H9 (cell line): ENCODE measurements around the gene OR2AG1. TPM values are rescaled to one million over a fixed set of nuclear protein-coding genes. Genes with fewer than 3 reads are reported as not detected.

Experiments used
- DNase-seq: peaks from one replicate; pipeline ENCODE4 v3.0.0-alpha.2; 2017
- H2AFZ ChIP-seq: one replicate; pipeline ENCODE4 v1.6.1; 2013; ENCODE audit warnings: mild to moderate bottlenecking, low read length, control low read depth, moderate library complexity
- H2AK5ac ChIP-seq: 2 replicates; pipeline ENCODE4 v1.6.1; 2013; ENCODE audit warnings: low read length, control low read depth, mixed read lengths; ENCODE audit not compliant: insufficient read length
- H2BK120ac ChIP-seq: one replicate; pipeline ENCODE4 v1.6.1; 2013; ENCODE audit warnings: low read depth, mild to moderate bottlenecking, low read length, control low read depth, inconsistent platforms; ENCODE audit not compliant: poor library complexity, severe bottlenecking
- H2BK12ac ChIP-seq: 2 replicates; pipeline ENCODE4 v1.6.1; 2013; ENCODE audit warnings: low read length, control low read depth, mixed read lengths, low read depth; ENCODE audit not compliant: insufficient read length
- H2BK15ac ChIP-seq: 2 replicates; pipeline ENCODE4 v1.6.1; 2013; ENCODE audit warnings: low read depth, low read length, control low read depth
- H2BK20ac ChIP-seq: one replicate; pipeline ENCODE4 v1.6.1; 2013; ENCODE audit warnings: low read depth, mild to moderate bottlenecking, low read length, control low read depth, inconsistent platforms; ENCODE audit not compliant: poor library complexity, severe bottlenecking
- H2BK5ac ChIP-seq: 2 replicates; pipeline ENCODE4 v1.6.1; 2013; ENCODE audit warnings: low read length, control low read depth, mixed read lengths; ENCODE audit not compliant: insufficient read length
- H3K14ac ChIP-seq: 2 replicates; pipeline ENCODE4 v1.6.1; 2013; ENCODE audit warnings: low read length, control low read depth; ENCODE audit not compliant: insufficient read depth
- H3K18ac ChIP-seq: 2 replicates; pipeline ENCODE4 v1.6.1; 2013; ENCODE audit warnings: low read depth, mild to moderate bottlenecking, mixed read lengths, low read length, control low read depth; ENCODE audit not compliant: insufficient read length
- H3K23ac ChIP-seq: 2 replicates; pipeline ENCODE4 v1.6.1; 2013; ENCODE audit warnings: low read length, control low read depth, mixed read lengths, low read depth; ENCODE audit not compliant: insufficient read length
- H3K23me2 ChIP-seq: 2 replicates; pipeline ENCODE4 v1.6.1; 2013; ENCODE audit warnings: low read depth, mild to moderate bottlenecking, mixed read lengths, low read length, control low read depth; ENCODE audit not compliant: insufficient read length, poor library complexity, severe bottlenecking
- H3K27ac ChIP-seq: 2 replicates; pipeline ENCODE4 v1.5.1; 2013; ENCODE audit warnings: low read length, control low read depth, mixed read lengths, low read depth; ENCODE audit not compliant: insufficient read length
- H3K27me3 ChIP-seq: 2 replicates; pipeline ENCODE4 v1.6.1; 2013; ENCODE audit warnings: low read length, control low read depth, inconsistent platforms; ENCODE audit not compliant: insufficient read depth
- H3K4ac ChIP-seq: 2 replicates; pipeline ENCODE4 v1.6.1; 2013; ENCODE audit warnings: low read depth, mild to moderate bottlenecking, control low read depth, inconsistent platforms, low read length, moderate library complexity
- H3K4me1 ChIP-seq: 2 replicates; pipeline ENCODE4 v1.6.1; 2013; ENCODE audit warnings: low read length, control low read depth, inconsistent platforms; ENCODE audit not compliant: insufficient read depth
- H3K4me2 ChIP-seq: 2 replicates; pipeline ENCODE4 v1.6.1; 2013; ENCODE audit warnings: low read length, control low read depth, mixed read lengths; ENCODE audit not compliant: insufficient read length, insufficient read depth
- H3K56ac ChIP-seq: 2 replicates; pipeline ENCODE4 v1.6.1; 2013; ENCODE audit warnings: low read depth, mild to moderate bottlenecking, mixed read lengths, low read length, control low read depth; ENCODE audit not compliant: insufficient read length
- H3K79me1 ChIP-seq: 2 replicates; pipeline ENCODE4 v1.6.1; 2013; ENCODE audit warnings: low read depth, mild to moderate bottlenecking, moderate library complexity, low read length, control low read depth, inconsistent platforms; ENCODE audit not compliant: insufficient read depth, poor library complexity, severe bottlenecking
- H3K79me2 ChIP-seq: 2 replicates; pipeline ENCODE4 v1.6.1; 2013; ENCODE audit warnings: low read length, control low read depth, inconsistent platforms; ENCODE audit not compliant: insufficient read depth
- H3K9ac ChIP-seq: 2 replicates; pipeline ENCODE4 v1.6.1; 2013; ENCODE audit warnings: low read length, control low read depth, mixed read lengths; ENCODE audit not compliant: insufficient read length; ENCODE audit errors: extremely low read depth
- H3K9me3 ChIP-seq: one replicate; pipeline ENCODE4 v1.6.1; 2013; ENCODE audit warnings: low read depth, low read length, inconsistent platforms; ENCODE audit not compliant: control insufficient read depth
- H3T11ph ChIP-seq: one replicate; pipeline ENCODE4 v1.6.1; 2013; ENCODE audit warnings: mild to moderate bottlenecking, low read length, control low read depth, inconsistent platforms
- H4K20me1 ChIP-seq: one replicate; pipeline ENCODE4 v1.6.1; 2013; ENCODE audit not compliant: control insufficient read depth, insufficient read length, insufficient read depth
- H4K5ac ChIP-seq: 2 replicates; pipeline ENCODE4 v1.6.1; 2013; ENCODE audit warnings: low read depth, mild to moderate bottlenecking, mixed read lengths, low read length, control low read depth; ENCODE audit not compliant: insufficient read length
- H4K8ac ChIP-seq: replicated peaks from 2 replicates; pipeline ENCODE4 v1.6.1; 2013; ENCODE audit warnings: low read length, control low read depth, mixed read lengths, low read depth; ENCODE audit not compliant: insufficient read length
- H4K91ac ChIP-seq: 2 replicates; pipeline ENCODE4 v1.6.1; 2013; ENCODE audit warnings: low read depth, mild to moderate bottlenecking, moderate library complexity, mixed read lengths, low read length, control low read depth; ENCODE audit not compliant: insufficient read length
- H3K27ac Mint-ChIP-seq, 3 experiments: 2 replicates in 2 of 3; 3 replicates in 1 of 3; pipeline ENCODE4 v1.8.0; 2020 to 2021; ENCODE audit warnings: mixed read lengths in 3 of 3, mild to moderate bottlenecking in 1 of 3, moderate library complexity in 1 of 3
- H3K27me3 Mint-ChIP-seq: 2 replicates; pipeline ENCODE4 v1.8.0; 2021; ENCODE audit warnings: low read depth, mild to moderate bottlenecking, moderate library complexity, mixed read lengths
- H3K36me3 Mint-ChIP-seq, 3 experiments: 2 replicates in 2 of 3; 3 replicates in 1 of 3; pipeline ENCODE4 v1.8.0; 2020 to 2021; ENCODE audit warnings: low read depth in 3 of 3, mixed read lengths in 3 of 3; ENCODE audit not compliant: insufficient read depth in 1 of 3
- H3K4me1 Mint-ChIP-seq, 2 experiments: 2 replicates each; pipeline ENCODE4 v1.8.0; 2020; ENCODE audit warnings: mixed read lengths in 2 of 2
- H3K4me3 Mint-ChIP-seq, 2 experiments: 2 replicates in 1 of 2; 3 replicates in 1 of 2; pipeline ENCODE4 v1.8.0; 2020 to 2021; ENCODE audit warnings: mild to moderate bottlenecking in 2 of 2, mixed read lengths in 2 of 2, moderate library complexity in 1 of 2
- H3K9me3 Mint-ChIP-seq, 2 experiments: 2 replicates in 1 of 2; 3 replicates in 1 of 2; pipeline ENCODE4 v1.8.0; 2020; ENCODE audit warnings: mild to moderate bottlenecking in 2 of 2, mixed read lengths in 2 of 2, moderate library complexity in 1 of 2
- CTCF ChIP-seq: fragments of 200-600 bp; sonication (generic); conservative IDR thresholded peaks from 3 replicates; pipeline ENCODE4 v1.8.0; 2021; ENCODE audit warnings: antibody characterized with exemption, mild to moderate bottlenecking
- WGBS: extraction: QIAGEN DNeasy Blood & Tissue Kit; methylation state at CpG from one replicate; pipeline ENCODE4 v1.1.7; 2013; ENCODE audit warnings: missing lambda C conversion rate, low lambda C conversion rate, mixed read lengths; ENCODE audit not compliant: insufficient read length; ENCODE audit errors: extremely low coverage; 5-methylcytosine and 5-hydroxymethylcytosine counted together
- total RNA-seq: library from RNA; stranded (reverse); gene quantifications from 2 replicates; pipeline ENCODE4 v1.2.1, GENCODE V29; 2021

Gene OR2AG1
- total RNA-seq, 1 experiment from 2014 or later: not detected

GRCh38 chr11:6746626-6747025 is 36.2 kb upstream of the OR2AG1 start:
- Histone ChIP-seq H2BK5ac (no peak overlapping the region), H3K14ac (no peak overlapping the region), H3K4me2 (no peak overlapping the region), H3K23me2 (no peaks in the 10 kb centered on the region), H3K9ac (no peak overlapping the region), H3K27ac (no peak overlapping the region), H4K8ac (no peak overlapping the region), H3K18ac (no peak overlapping the region), H2AFZ (no peak overlapping the region), H3K9me3 (no peaks in the 10 kb centered on the region), H3K4me1 (no peaks in the 10 kb centered on the region), H2BK120ac (no peak overlapping the region), H2BK20ac (no peak overlapping the region), H2BK12ac (no peak overlapping the region), H3K56ac (no peak overlapping the region), H3K79me2 (no peaks in the 10 kb centered on the region), H3K79me1 (no peaks in the 10 kb centered on the region), H3T11ph (no peak overlapping the region), H4K5ac (no peak overlapping the region), H4K91ac (no peak overlapping the region), H2BK15ac (no peak overlapping the region), H2AK5ac (no peak overlapping the region), H3K27me3 (no peaks in the 10 kb centered on the region), H3K4ac (no peak overlapping the region), H4K20me1 (no peaks in the 10 kb centered on the region), H3K23ac (no peak overlapping the region)
- Mint-ChIP-seq H3K27ac (no peak overlapping the region), H3K27me3 (no peaks in the 10 kb centered on the region), H3K4me1 (no peaks in the 10 kb centered on the region), H3K9me3 (no peaks in the 10 kb centered on the region; a peak in 1 of 5 replicates), H3K4me3 (no peak overlapping the region), H3K36me3 (no peaks in the 10 kb centered on the region)
- WGBS: no CpG with 5 or more reads among the region's 1 CpG
- no peak for TF ChIP-seq CTCF
- DNase-seq: no peak
